Common myeloid progenitor, CD34-positive (primary cell): ENCODE results near the gene PSTPIP1.

ENCODE experiments used
- CTCF ChIA-PET: fragments of 350-600 bp; sonication (Branson Sonifier 250); formaldehyde crosslinking; loops from one replicate; lab custom pipeline; 2021; ENCODE audit warnings: antibody characterized with exemption; lab: Charles Lee
- POLR2A ChIA-PET: fragments of 350-600 bp; sonication (Branson Sonifier 250); formaldehyde crosslinking; loops from one replicate; lab custom pipeline; 2021; ENCODE audit warnings: antibody characterized with exemption; lab: Charles Lee
- DNase-seq, 3 donors: peaks; one replicate each; pipeline versions ENCODE4 v3.0.0 to v3.0.0-alpha.2; 2013
- H3K27ac ChIP-seq, 2 experiments: 1 replicate in 1 of 2; 2 replicates in 1 of 2; pipeline ENCODE4 v1.7.0; 2013; ENCODE audit warnings: inconsistent platforms in 2 of 2, low read length in 2 of 2, mild to moderate bottlenecking in 2 of 2, low read depth in 1 of 2, moderate library complexity in 1 of 2; ENCODE audit not compliant: severe bottlenecking in 2 of 2, insufficient read depth in 1 of 2, poor library complexity in 1 of 2
- H3K27me3 ChIP-seq, 5 experiments: replicated peaks in 2 of 5; 1 replicate in 3 of 5; 2 replicates in 2 of 5; pipeline versions ENCODE4 v1.6.1 to v1.7.0; 2013; ENCODE audit warnings: low read length in 4 of 5, mild to moderate bottlenecking in 2 of 5, moderate library complexity in 2 of 5, inconsistent platforms in 1 of 5; ENCODE audit not compliant: insufficient read depth in 5 of 5, control insufficient read depth in 4 of 5
- H3K36me3 ChIP-seq, 4 experiments: 1 replicate in 2 of 4; 2 replicates in 2 of 4; pipeline versions ENCODE4 v1.6.1 to v1.7.0; 2013; ENCODE audit warnings: low read length in 3 of 4, control low read depth in 1 of 4, mild to moderate bottlenecking in 1 of 4; ENCODE audit not compliant: control insufficient read depth in 4 of 4, insufficient read depth in 4 of 4
- H3K4me1 ChIP-seq, 4 experiments: 1 replicate in 3 of 4; 2 replicates in 1 of 4; pipeline versions ENCODE4 v1.6.1 to v1.7.1; 2013; ENCODE audit warnings: low read length in 3 of 4, mild to moderate bottlenecking in 3 of 4, control low read depth in 1 of 4, inconsistent platforms in 1 of 4, moderate library complexity in 1 of 4; ENCODE audit not compliant: control insufficient read depth in 4 of 4, insufficient read depth in 4 of 4; ENCODE audit errors: control extremely low read depth in 1 of 4
- H3K4me3 ChIP-seq, 7 experiments: 1 replicate in 4 of 7; 2 replicates in 3 of 7; pipeline versions ENCODE4 v1.5.1 to v1.7.0; 2013; ENCODE audit warnings: mild to moderate bottlenecking in 7 of 7, low read length in 6 of 7, moderate library complexity in 6 of 7, inconsistent platforms in 2 of 7, low read depth in 2 of 7, control low read depth in 1 of 7; ENCODE audit not compliant: insufficient read depth in 4 of 7, control insufficient read depth in 1 of 7; ENCODE audit errors: extremely low read depth in 1 of 7
- H3K9me3 ChIP-seq, 5 experiments: 1 replicate in 4 of 5; 2 replicates in 1 of 5; pipeline versions ENCODE4 v1.6.1 to v1.7.1; 2013; ENCODE audit warnings: low read length in 4 of 5, mild to moderate bottlenecking in 2 of 5, inconsistent platforms in 1 of 5, low read depth in 1 of 5, moderate library complexity in 1 of 5; ENCODE audit not compliant: control insufficient read depth in 4 of 5, insufficient read depth in 2 of 5; ENCODE audit errors: control extremely low read depth in 1 of 5
- WGBS: methylation state at CpG from one replicate; pipeline ENCODE4 v1.1.5; 2013; ENCODE audit not compliant: insufficient coverage; 5-methylcytosine and 5-hydroxymethylcytosine counted together

The PSTPIP1 gene

GRCh38 chr15:77030048-77030927 is 35.4 kb downstream of the PSTPIP1 start:
- DNase-seq: no peak
- no peak overlapping the region for H3K4me3 ChIP-seq

GRCh38 chr15:77030928-77031375 is 36.0 kb downstream of the PSTPIP1 start:
- peaks cover 0 to 24% (median 12%) of the 10 kb centered on the region in 4 experiments for H3K36me3 ChIP-seq
- no peaks in the 10 kb centered on the region for H3K9me3 ChIP-seq
- no peak overlapping the region for H3K27ac ChIP-seq
- no peak for DNase-seq
- peaks cover 0 to 40% (median 9%) of the 10 kb centered on the region in 4 experiments for H3K4me1 ChIP-seq
- H3K4me3 ChIP-seq: no peak overlapping the region
- ChIA-PET POLR2A (interaction anchor here (0.6 kb wide), 1 partner anchor 32 kb away, joined by 3 read pairs; no protein-coding TSS in a partner anchor), CTCF (interaction anchor here (0.6 to 18.2 kb wide), 16 partner anchors 8 to 127 kb away, joined by 3 to 269 read pairs (median 4); partner anchors contain the start of gene PSTPIP1)
- WGBS: 98% methylated on average over 6 of the region's 10 CpGs
- no peaks in the 10 kb centered on the region for H3K27me3 ChIP-seq

More at GRCh38 chr15:77030048-77030927, 35.4 kb downstream of the PSTPIP1 start:
- peaks cover 0 to 23% (median 7%) of the 10 kb centered on the region in 4 experiments for H3K36me3 ChIP-seq
- ChIA-PET CTCF (interaction anchor here (1.3 to 18.2 kb wide), 8 partner anchors 8 to 88 kb away, joined by 3 to 269 read pairs (median 8); no protein-coding TSS in a partner anchor), POLR2A (interaction anchor here (0.6 kb wide), 1 partner anchor 183 kb away, joined by 3 read pairs; no protein-coding TSS in a partner anchor)
- H3K27me3 ChIP-seq: no peaks in the 10 kb centered on the region
- peaks cover 0 to 40% (median 9%) of the 10 kb centered on the region in 4 experiments for H3K4me1 ChIP-seq
- no peaks in the 10 kb centered on the region for H3K9me3 ChIP-seq
- H3K27ac ChIP-seq: no peak overlapping the region
- 89% methylated on average over 19 of the region's 22 CpGs for WGBS

DNA sequence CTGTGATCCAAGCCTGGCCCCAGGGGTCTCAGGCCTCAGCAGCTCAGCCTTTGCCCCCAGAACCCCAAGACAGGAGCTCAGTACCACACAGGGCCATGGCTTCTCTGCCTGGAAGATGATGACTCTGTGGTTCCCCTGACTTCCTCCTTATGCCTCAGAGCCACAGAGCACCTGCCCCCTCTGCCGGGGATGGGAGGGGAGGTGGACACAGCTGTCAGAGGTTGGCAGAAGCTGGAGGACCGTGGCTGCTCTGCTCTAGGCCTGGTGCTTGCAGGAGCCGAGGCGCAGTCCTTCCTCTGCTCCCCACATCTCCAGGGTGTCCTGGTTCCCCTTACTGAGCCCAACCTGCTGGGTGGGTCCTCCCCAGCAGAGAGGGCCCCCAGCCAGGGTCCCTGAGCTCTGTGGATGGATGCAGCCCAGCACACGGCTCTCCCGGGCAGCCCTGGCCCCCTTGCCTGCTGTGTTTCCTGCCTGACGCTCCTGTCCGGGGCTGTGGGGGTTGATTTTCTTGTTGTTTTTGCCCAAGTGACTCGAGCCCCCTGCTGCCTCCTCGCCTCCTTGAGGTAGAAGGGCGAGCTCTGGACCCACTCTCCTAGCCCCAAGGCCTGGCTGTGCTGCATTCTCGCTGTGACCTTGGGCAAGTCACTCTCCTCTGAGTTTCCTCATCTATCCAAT is 36.6 kb downstream of the PSTPIP1 start:
- ChIA-PET CTCF (interaction anchor here (0.6 to 18.2 kb wide), 17 partner anchors 9 to 127 kb away, joined by 3 to 269 read pairs (median 4); partner anchors contain the start of gene PSTPIP1), POLR2A (interaction anchor here (0.6 kb wide), 1 partner anchor 32 kb away, joined by 3 read pairs; no protein-coding TSS in a partner anchor)
- H3K9me3 ChIP-seq: no peaks in the 10 kb centered on the region
- 67% methylated on average over 8 of the region's 12 CpGs for WGBS
- H3K36me3 ChIP-seq: peaks cover 0 to 30% (median 18%) of the 10 kb centered on the region in 4 experiments
- no peak overlapping the region for H3K27ac ChIP-seq
- H3K4me1 ChIP-seq: peaks cover 0 to 38% (median 9%) of the 10 kb centered on the region in 4 experiments
- no peaks in the 10 kb centered on the region for H3K27me3 ChIP-seq
- no peak overlapping the region for H3K4me3 ChIP-seq
- peak; percentile 70 to 93 (median 92) for DNase-seq

DNA sequence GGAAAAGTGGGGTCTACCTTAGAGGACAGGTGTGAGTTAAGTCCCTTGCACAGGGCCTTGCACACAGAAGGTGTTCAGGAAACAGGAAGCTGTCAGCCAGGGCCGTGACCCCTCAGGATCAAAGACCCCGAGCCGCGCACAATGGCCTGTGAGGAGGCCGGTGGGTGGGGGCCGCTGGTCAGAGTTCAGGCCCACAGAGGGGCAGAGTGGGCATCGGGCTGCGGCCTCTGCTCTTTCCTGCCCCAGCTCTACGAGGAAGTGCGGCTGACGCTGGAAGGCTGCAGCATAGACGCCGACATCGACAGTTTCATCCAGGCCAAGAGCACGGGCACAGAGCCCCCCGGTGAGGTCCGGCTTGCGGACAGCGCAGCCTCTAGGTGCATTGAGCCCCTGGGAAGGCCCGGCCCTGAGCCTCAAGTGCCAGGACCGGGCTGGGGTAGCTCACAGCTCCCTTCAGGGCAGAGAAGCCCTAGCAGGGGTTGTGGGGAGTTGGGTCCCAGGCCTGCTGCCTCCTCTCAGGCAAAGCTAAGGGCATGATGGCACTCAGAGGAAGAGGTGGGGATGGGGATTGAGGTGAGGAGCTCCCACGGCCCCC is 37.2 kb downstream of the PSTPIP1 start:
- ChIA-PET POLR2A (no interaction called here), CTCF (interaction anchor here (0.8 to 18.2 kb wide), 17 partner anchors 9 to 128 kb away, joined by 3 to 269 read pairs (median 4); partner anchors contain the start of gene PSTPIP1)
- 94% methylated on average over 22 of the region's 22 CpGs for WGBS
- no peak overlapping the region for H3K27ac ChIP-seq
- H3K9me3 ChIP-seq: peaks cover 0 to 3% (median 0%) of the 10 kb centered on the region in 5 experiments
- no peaks in the 10 kb centered on the region for H3K27me3 ChIP-seq
- H3K4me3 ChIP-seq: no peak overlapping the region
- DNase-seq: no peak
- peaks cover 0 to 35% (median 22%) of the 10 kb centered on the region in 4 experiments for H3K36me3 ChIP-seq
- peaks cover 0 to 31% (median 9%) of the 10 kb centered on the region in 4 experiments for H3K4me1 ChIP-seq

GRCh38 chr15:77032647-77033416 is 37.9 kb downstream of the PSTPIP1 start:
- peaks cover 2 to 42% (median 23%) of the 10 kb centered on the region in 4 experiments for H3K36me3 ChIP-seq
- H3K9me3 ChIP-seq: peaks cover 0 to 7% (median 0%) of the 10 kb centered on the region in 5 experiments
- 94% methylated on average over 18 of the region's 18 CpGs for WGBS
- H3K4me1 ChIP-seq: peaks cover 0 to 28% (median 9%) of the 10 kb centered on the region in 4 experiments
- H3K27ac ChIP-seq: no peak overlapping the region
- no peak overlapping the region for H3K4me3 ChIP-seq
- POLR2A ChIA-PET: no interaction called here
- DNase-seq: no peak
- CTCF ChIA-PET: interaction anchor here (0.8 to 18.2 kb wide), 7 partner anchors 8 to 92 kb away, joined by 3 to 269 read pairs (median 5); partner anchors contain the start of gene PSTPIP1
- H3K27me3 ChIP-seq: no peaks in the 10 kb centered on the region

DNA sequence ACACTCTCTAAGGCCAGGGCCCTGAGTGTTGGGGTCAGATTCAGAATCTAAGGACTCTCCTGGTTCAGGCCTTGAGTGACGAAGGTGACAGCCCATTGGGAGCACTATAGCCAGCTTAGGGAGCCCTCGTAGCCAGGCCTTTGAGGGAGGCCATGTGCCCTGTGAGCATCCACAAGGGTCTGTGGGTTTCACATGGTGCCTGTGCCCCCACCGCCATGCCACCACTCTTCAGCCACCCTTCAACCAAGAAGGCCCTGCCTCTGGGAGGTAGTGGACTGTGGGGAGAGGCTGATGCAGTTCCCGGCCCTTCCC is 38.4 kb downstream of the PSTPIP1 start:
- POLR2A ChIA-PET: no interaction called here
- WGBS: 97% methylated on average over 4 of the region's 4 CpGs
- peaks cover 2 to 43% (median 22%) of the 10 kb centered on the region in 4 experiments for H3K36me3 ChIP-seq

More for the DNA sequence above, 38.4 kb downstream of the PSTPIP1 start:
- Histone ChIP-seq H3K4me1 (peaks cover 0 to 28% (median 9%) of the 10 kb centered on the region in 4 experiments), H3K27ac (no peak overlapping the region), H3K9me3 (peaks cover 0 to 10% (median 0%) of the 10 kb centered on the region in 5 experiments), H3K27me3 (no peaks in the 10 kb centered on the region), H3K4me3 (no peak overlapping the region)
- CTCF ChIA-PET: interaction anchor here (0.8 to 18.2 kb wide), 3 partner anchors 9 to 57 kb away, joined by 3 to 269 read pairs (median 6); partner anchors contain the start of gene PSTPIP1
- DNase-seq: no peak
